ENCODE measurements around the gene DHX58. TPM values are rescaled to one million over a fixed set of nuclear protein-coding genes. Genes with fewer than 3 reads are reported as not detected.

The DHX58 gene
- total and polyA plus RNA-seq, 4 donors: 4.0 to 21.9 (median 12.2) TPM

DNA sequence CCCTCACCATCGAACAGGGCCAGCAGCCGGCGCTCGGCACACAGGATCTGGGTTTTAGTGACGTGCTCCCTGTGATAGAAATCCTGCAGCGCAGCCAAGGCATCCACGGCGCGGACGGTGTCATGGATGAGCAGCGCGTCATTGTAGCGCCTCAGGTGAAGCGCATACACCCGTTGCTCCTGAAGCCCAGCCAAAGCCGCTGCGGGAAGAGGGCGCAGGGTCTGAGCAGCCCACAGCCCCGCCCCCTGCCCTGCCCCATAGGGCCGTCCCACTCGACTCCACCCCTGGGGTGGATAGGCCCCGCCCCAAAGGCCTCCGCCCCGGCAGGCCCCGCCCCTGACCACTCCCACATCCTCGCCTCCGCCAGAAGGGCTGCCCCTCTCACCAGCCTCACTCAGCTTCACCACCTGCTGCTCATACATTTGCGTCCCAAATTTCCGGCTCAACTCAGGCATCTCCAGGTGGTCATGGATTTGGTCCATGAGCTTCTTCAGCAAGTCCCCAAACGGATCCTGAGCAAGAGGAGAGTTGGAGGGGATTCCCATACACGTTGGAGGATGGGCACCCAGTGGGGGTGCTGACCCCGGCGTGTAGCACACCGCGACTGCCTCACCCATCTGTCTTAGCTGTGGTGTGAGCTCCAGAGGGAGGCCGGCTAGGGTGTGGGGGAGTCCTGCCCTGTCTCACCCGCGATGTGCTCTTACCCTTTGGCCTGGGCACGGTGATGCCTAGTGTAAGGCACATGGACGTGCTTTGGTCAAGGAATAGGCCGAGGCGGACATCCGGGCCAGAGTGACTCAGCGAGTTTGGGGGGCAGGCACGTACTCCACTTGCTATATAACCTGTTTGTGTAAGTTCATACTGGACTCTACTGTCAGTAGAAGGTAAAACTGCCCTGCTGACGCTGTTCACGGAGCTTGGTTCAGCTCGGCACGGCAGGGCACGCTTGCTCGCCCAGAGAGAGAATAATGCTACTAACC, 4.6 kb downstream of the DHX58 start:
- Histone ChIP-seq H3K36me3 (ENCODE audit: control insufficient read depth in 4 of 4, insufficient read depth in 3 of 4, low read depth in 1 of 4, low read length in 3 of 4) (peaks cover 7 to 27% (median 14%) of the 10 kb centered on the region in 4 donors), H3K27me3 (ENCODE audit: control insufficient read depth in 4 of 4, insufficient read depth in 4 of 4, low read length in 3 of 4) (no peaks in the 10 kb centered on the region), H3K4me1 (ENCODE audit: control insufficient read depth in 4 of 4, insufficient read depth in 4 of 4, low read length in 3 of 4) (peaks cover 8 to 32% (median 25%) of the 10 kb centered on the region in 4 donors), H3K4me3 (ENCODE audit: low read depth in 1 of 3, low read length in 3 of 3) (no peak overlapping the region), H3K9me3 (ENCODE audit: control insufficient read depth in 4 of 4, low read length in 3 of 4) (no peaks in the 10 kb centered on the region), H3K9ac (ENCODE audit: low read depth in 1 of 2, low read length in 2 of 2) (no peak overlapping the region), H3K27ac (ENCODE audit: low read depth in 1 of 2, low read length in 2 of 2) (no peak overlapping the region)
- WGBS: 73% methylated on average over 51 of the region's 51 CpGs
- peak; percentile 94 for DNase-seq (ENCODE audit: low spot score)
- TF ChIP-seq SP1 (IDR thresholded peaks at IDR 0.05): peak; percentile 10
- TF ChIP-seq JUND (IDR thresholded peaks at IDR 0.05): no peak
- TF ChIP-seq GABPA (IDR thresholded peaks at IDR 0.05 in 1 of 2, conservative IDR thresholded peaks at IDR 0.05 in 1 of 2): no peak
- TF ChIP-seq HNF4A (conservative IDR thresholded peaks at IDR 0.05): no peak

DNA sequence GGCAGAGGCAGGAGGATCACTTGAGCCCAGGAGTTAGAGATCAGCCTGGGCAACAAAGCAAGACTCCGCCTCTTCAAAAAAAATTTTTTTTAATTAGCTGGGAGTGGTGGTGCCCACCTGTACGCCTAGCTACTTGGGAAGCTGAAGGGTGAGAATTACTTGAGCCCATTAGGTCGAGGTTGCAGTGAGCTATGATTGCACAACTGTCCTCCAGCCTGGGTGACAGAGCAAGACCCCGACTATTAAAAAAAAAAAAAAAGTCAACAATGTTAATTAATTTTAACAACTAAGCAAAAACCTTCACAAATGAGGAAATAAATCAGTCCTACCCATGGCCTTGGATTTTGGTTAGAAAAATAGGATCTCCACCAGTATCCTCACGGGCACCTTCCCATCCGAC, 5.4 kb downstream of the DHX58 start:
- H3K4me1 ChIP-seq (ENCODE audit: control insufficient read depth in 4 of 4, insufficient read depth in 4 of 4, low read length in 3 of 4): peaks cover 8 to 28% (median 22%) of the 10 kb centered on the region in 4 donors
- no peak overlapping the region for H3K4me3 ChIP-seq (ENCODE audit: low read depth in 1 of 3, low read length in 3 of 3)
- H3K9me3 ChIP-seq (ENCODE audit: control insufficient read depth in 4 of 4, low read length in 3 of 4): no peaks in the 10 kb centered on the region
- no peak overlapping the region for H3K27ac ChIP-seq (ENCODE audit: low read depth in 1 of 2, low read length in 2 of 2)
- H3K36me3 ChIP-seq (ENCODE audit: control insufficient read depth in 4 of 4, insufficient read depth in 3 of 4, low read depth in 1 of 4, low read length in 3 of 4): peaks cover 7 to 30% (median 14%) of the 10 kb centered on the region in 4 donors
- WGBS: 80% methylated on average over 6 of the region's 6 CpGs
- H3K9ac ChIP-seq (ENCODE audit: low read depth in 1 of 2, low read length in 2 of 2): no peak overlapping the region
- TF ChIP-seq RXRA (IDR thresholded peaks at IDR 0.05): no peak
- no peak for TF ChIP-seq SP1 (IDR thresholded peaks at IDR 0.05)
- no peaks in the 10 kb centered on the region for H3K27me3 ChIP-seq (ENCODE audit: control insufficient read depth in 4 of 4, insufficient read depth in 4 of 4, low read length in 3 of 4)
- DNase-seq (ENCODE audit: low spot score): no peak

DNA sequence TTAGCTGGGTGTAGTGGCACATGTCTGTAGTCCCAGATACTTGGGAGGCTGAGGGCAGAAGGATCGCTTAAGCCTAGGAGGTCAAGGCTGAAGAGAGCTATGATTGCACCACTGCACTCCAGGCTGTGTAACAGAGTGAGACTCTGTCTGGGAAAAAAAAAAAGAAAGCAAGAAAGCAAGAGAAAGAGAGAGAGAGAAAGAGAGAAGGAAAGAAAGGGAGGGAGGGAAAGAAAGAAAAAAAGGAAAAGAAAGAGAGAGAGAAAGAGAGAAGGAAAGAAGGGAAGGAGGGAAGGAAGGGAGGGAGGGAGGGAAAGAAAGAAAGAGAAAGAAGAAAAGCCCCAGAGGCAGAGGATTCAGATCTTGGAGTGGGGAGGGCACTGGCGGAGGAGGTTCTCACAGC, 6.5 kb downstream of the DHX58 start:
- H3K36me3 ChIP-seq (ENCODE audit: control insufficient read depth in 4 of 4, insufficient read depth in 3 of 4, low read depth in 1 of 4, low read length in 3 of 4): peaks cover 7 to 30% (median 14%) of the 10 kb centered on the region in 4 donors
- H3K27me3 ChIP-seq (ENCODE audit: control insufficient read depth in 4 of 4, insufficient read depth in 4 of 4, low read length in 3 of 4): no peaks in the 10 kb centered on the region
- TF ChIP-seq, protein P1, sequence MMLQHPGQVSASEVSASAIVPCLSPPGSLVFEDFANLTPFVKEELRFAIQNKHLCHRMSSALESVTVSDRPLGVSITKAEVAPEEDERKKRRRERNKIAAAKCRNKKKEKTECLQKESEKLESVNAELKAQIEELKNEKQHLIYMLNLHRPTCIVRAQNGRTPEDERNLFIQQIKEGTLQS (IDR thresholded peaks at IDR 0.05): no peak
- TF ChIP-seq HNF4A (conservative IDR thresholded peaks at IDR 0.05) (no peak), RXRA (IDR thresholded peaks at IDR 0.05) (no peak), NR2F2 (IDR thresholded peaks at IDR 0.05) (no peak), FOXA1 (IDR thresholded peaks at IDR 0.05) (no peak), GABPA (IDR thresholded peaks at IDR 0.05 in 1 of 2, conservative IDR thresholded peaks at IDR 0.05 in 1 of 2) (no peak), SP1 (IDR thresholded peaks at IDR 0.05) (no peak), EGR1 (IDR thresholded peaks at IDR 0.05; ENCODE audit: low read depth in 2 of 2) (no peak), FOXA2 (IDR thresholded peaks at IDR 0.05) (no peak), YY1 (IDR thresholded peaks at IDR 0.05) (no peak), JUND (IDR thresholded peaks at IDR 0.05) (no peak), HNF4G (IDR thresholded peaks at IDR 0.05) (no peak), TAF1 (conservative IDR thresholded peaks at IDR 0.05) (no peak)
- TF ChIP-seq, protein P2, sequence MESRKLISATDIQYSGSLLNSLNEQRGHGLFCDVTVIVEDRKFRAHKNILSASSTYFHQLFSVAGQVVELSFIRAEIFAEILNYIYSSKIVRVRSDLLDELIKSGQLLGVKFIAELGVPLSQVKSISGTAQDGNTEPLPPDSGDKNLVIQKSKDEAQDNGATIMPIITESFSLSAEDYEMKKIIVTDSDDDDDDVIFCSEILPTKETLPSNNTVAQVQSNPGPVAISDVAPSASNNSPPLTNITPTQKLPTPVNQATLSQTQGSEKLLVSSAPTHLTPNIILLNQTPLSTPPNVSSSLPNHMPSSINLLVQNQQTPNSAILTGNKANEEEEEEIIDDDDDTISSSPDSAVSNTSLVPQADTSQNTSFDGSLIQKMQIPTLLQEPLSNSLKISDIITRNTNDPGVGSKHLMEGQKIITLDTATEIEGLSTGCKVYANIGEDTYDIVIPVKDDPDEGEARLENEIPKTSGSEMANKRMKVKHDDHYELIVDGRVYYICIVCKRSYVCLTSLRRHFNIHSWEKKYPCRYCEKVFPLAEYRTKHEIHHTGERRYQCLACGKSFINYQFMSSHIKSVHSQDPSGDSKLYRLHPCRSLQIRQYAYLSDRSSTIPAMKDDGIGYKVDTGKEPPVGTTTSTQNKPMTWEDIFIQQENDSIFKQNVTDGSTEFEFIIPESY (IDR thresholded peaks at IDR 0.05): no peak
- TF ChIP-seq, protein P3, sequence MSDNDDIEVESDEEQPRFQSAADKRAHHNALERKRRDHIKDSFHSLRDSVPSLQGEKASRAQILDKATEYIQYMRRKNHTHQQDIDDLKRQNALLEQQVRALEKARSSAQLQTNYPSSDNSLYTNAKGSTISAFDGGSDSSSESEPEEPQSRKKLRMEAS (IDR thresholded peaks at IDR 0.05): no peak
- TF ChIP-seq, protein P4, sequence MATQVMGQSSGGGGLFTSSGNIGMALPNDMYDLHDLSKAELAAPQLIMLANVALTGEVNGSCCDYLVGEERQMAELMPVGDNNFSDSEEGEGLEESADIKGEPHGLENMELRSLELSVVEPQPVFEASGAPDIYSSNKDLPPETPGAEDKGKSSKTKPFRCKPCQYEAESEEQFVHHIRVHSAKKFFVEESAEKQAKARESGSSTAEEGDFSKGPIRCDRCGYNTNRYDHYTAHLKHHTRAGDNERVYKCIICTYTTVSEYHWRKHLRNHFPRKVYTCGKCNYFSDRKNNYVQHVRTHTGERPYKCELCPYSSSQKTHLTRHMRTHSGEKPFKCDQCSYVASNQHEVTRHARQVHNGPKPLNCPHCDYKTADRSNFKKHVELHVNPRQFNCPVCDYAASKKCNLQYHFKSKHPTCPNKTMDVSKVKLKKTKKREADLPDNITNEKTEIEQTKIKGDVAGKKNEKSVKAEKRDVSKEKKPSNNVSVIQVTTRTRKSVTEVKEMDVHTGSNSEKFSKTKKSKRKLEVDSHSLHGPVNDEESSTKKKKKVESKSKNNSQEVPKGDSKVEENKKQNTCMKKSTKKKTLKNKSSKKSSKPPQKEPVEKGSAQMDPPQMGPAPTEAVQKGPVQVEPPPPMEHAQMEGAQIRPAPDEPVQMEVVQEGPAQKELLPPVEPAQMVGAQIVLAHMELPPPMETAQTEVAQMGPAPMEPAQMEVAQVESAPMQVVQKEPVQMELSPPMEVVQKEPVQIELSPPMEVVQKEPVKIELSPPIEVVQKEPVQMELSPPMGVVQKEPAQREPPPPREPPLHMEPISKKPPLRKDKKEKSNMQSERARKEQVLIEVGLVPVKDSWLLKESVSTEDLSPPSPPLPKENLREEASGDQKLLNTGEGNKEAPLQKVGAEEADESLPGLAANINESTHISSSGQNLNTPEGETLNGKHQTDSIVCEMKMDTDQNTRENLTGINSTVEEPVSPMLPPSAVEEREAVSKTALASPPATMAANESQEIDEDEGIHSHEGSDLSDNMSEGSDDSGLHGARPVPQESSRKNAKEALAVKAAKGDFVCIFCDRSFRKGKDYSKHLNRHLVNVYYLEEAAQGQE (IDR thresholded peaks at IDR 0.05): no peak
- H3K4me1 ChIP-seq (ENCODE audit: control insufficient read depth in 4 of 4, insufficient read depth in 4 of 4, low read length in 3 of 4): peaks cover under 1 to 17% (median 11%) of the 10 kb centered on the region in 4 donors
- H3K9ac ChIP-seq (ENCODE audit: low read depth in 1 of 2, low read length in 2 of 2): no peak overlapping the region
- no peak overlapping the region for H3K27ac ChIP-seq (ENCODE audit: low read depth in 1 of 2, low read length in 2 of 2)
- no peaks in the 10 kb centered on the region for H3K9me3 ChIP-seq (ENCODE audit: control insufficient read depth in 4 of 4, low read length in 3 of 4)
- no peak for DNase-seq (ENCODE audit: low spot score)
- 96% methylated on average over 2 of the region's 2 CpGs for WGBS
- no peak overlapping the region for H3K4me3 ChIP-seq (ENCODE audit: low read depth in 1 of 3, low read length in 3 of 3)
